ENCODE results near the gene KLHL2.
"Not testable (repeated sequence)": the region's sequence is repeated elsewhere in the genome, so short reads cannot be mapped to it uniquely, and the experiment has no call there.

Gene KLHL2

GRCh38 chr4:165234766-165235165 is 27.4 kb downstream of the KLHL2 start:
- DNase-seq, result no peak

GRCh38 chr4:165236852-165237251 is 29.5 kb downstream of the KLHL2 start:
- DNase-seq, result not testable (repeated sequence)

- DNase-seq, result peak; percentile 92
Measured at GRCh38 chr4:165238041-165238640, 30.8 kb downstream of the KLHL2 start.

- DNase-seq, result peak; percentile 21
Measured at GRCh38 chr4:165240761-165241160, 33.4 kb downstream of the KLHL2 start.

- DNase-seq, result not testable (repeated sequence)
Measured at GRCh38 chr4:165244148-165244547, 36.8 kb downstream of the KLHL2 start.

- not testable (repeated sequence) for DNase-seq
Measured at GRCh38 chr4:165244587-165245186, 37.3 kb downstream of the KLHL2 start.

GRCh38 chr4:165248102-165248501 is 40.7 kb downstream of the KLHL2 start:
- DNase-seq, result no peak

GRCh38 chr4:165248904-165249303 is 41.5 kb downstream of the KLHL2 start:
- DNase-seq, result not testable (repeated sequence)

- not testable (repeated sequence) for DNase-seq
Measured at GRCh38 chr4:165254771-165255170, 47.4 kb downstream of the KLHL2 start.

GRCh38 chr4:165255439-165255838 is 48.1 kb downstream of the KLHL2 start:
- DNase-seq, result peak; percentile 24

GRCh38 chr4:165256074-165256659 is 48.8 kb downstream of the KLHL2 start:
- peak; percentile 27 for DNase-seq

GRCh38 chr4:165259776-165260175 is 52.4 kb downstream of the KLHL2 start:
- DNase-seq, result peak; percentile 7

GRCh38 chr4:165262306-165262705 is 54.9 kb downstream of the KLHL2 start:
- not testable (repeated sequence) for DNase-seq

- DNase-seq, result not testable (repeated sequence)
Measured at GRCh38 chr4:165263466-165263865, 56.1 kb downstream of the KLHL2 start.

GRCh38 chr4:165269931-165270330 is 62.6 kb downstream of the KLHL2 start:
- DNase-seq, result not testable (repeated sequence)

- DNase-seq, result not testable (repeated sequence)
Measured at GRCh38 chr4:165273443-165273842, 66.1 kb downstream of the KLHL2 start.

GRCh38 chr4:165275357-165275756 is 68.0 kb downstream of the KLHL2 start:
- not testable (repeated sequence) for DNase-seq

- DNase-seq, result not testable (repeated sequence)
Measured at GRCh38 chr4:165279531-165279930, 72.2 kb downstream of the KLHL2 start.

GRCh38 chr4:165284697-165285096 is 77.3 kb downstream of the KLHL2 start:
- DNase-seq, result not testable (repeated sequence)

GRCh38 chr4:165286619-165287340 is 79.4 kb downstream of the KLHL2 start:
- not testable (repeated sequence) for DNase-seq

GRCh38 chr4:165288226-165288625 is 80.9 kb downstream of the KLHL2 start:
- DNase-seq, result peak; percentile 19

- DNase-seq, result peak; percentile 24
Measured at GRCh38 chr4:165288639-165289422, 81.5 kb downstream of the KLHL2 start.

- DNase-seq, result no peak
Measured at GRCh38 chr4:165289423-165289785, 82.0 kb downstream of the KLHL2 start.
